GM18873 (cell line): ENCODE data around the gene KIF16B.

Experiments
- ATAC-seq: cut with Tn5 transposase; IDR thresholded peaks from one replicate; pipeline ENCODE4 v1.9.1; 2021; ENCODE audit warnings: mild to moderate bottlenecking, moderate library complexity, moderate number of reproducible peaks; ENCODE audit not compliant: unreplicated experiment, low FRiP score

The KIF16B gene

DNA sequence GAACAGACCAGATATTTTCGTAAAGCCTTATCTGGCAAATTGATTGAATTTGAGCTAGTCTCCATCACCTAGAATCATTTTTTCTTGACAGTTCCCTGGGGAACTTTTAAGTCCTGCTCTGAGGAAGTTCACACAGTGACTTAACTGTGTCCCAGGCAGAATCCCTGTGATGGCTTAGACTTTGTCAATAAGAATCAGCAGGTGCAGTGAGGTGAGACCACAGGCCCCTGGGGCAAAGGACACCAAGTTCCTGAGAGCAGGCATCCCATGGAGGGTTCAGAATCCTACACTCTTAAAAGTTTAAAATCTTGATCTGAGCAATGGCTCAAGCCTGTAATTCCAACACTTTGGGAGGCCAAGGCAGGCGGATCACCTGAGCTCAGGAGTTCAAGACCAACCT lies 13.0 kb downstream of the KIF16B start:
- ATAC-seq, result no peak

DNA sequence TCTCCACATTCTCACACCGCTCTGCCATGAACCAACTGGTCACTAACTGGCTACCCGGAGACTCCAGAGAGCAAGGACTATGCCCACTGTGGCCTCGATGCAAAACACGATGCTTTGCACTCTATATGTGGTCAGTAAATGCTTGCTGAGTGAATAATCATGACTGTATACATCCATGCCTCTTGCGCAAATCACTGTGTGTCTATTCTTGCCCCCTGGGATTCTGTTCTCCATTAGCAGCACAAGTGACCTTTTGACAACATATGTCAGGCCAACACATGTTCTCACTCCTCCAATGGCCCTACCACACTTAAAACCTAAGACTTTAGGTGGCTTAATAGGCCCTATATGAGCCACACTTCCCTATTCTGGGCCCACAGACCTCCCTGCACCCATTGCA lies 16.9 kb downstream of the KIF16B start:
- no peak for ATAC-seq

DNA sequence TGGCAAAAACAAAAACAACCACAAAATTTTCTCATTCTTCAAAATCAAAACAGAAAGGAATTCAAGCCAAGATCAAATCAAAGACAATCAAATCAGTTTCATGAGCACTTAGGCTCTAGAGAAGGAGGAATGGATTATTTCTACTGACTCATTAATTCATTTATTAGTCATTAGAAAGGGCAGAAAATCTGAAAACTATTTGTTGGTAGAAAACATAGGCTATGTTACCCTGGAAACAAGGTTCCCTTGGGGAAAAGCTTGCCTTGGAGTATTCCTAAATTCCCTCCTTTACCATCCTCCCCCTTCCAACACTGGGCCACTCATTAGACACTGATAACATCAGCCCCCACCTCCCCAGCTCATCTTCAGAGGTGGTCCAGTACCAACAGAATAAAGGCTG lies 17.5 kb downstream of the KIF16B start:
- no peak for ATAC-seq

DNA sequence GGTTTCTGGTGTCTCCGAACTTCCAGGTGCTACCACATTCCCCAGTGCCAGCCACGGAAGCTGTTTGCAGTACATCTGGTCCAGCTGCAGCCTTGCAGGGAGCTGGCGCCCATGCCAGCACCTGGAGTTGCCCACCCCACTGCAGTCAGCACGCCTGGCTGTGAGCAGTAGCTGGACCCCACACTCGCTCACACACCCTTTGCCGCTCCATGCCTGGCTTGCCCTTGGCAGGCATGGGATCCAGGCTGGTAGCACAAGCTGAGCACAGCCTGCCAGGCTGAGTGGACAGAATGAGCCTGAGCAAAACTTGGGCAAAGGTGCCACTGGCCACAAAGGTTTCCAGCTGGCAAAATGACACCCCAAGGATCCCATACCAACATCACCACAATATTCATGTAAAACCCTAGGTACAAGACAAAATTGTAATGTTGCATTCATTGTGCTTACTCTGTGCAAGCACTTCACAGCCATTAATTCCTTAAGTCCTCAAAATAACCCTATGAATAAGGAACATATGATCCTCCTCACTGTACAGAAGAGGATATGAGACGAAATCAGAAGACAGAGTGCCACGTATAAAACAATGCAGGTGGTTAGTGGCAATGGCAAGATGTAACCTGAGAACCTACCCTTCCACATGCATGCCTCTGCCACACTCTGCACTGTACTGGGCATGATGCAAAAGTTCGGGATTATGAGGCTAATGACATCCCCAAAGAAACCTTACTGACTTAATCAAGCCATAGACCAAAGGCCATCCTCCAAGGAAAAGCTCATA lies 18.3 kb downstream of the KIF16B start:
- ATAC-seq, result no peak

DNA sequence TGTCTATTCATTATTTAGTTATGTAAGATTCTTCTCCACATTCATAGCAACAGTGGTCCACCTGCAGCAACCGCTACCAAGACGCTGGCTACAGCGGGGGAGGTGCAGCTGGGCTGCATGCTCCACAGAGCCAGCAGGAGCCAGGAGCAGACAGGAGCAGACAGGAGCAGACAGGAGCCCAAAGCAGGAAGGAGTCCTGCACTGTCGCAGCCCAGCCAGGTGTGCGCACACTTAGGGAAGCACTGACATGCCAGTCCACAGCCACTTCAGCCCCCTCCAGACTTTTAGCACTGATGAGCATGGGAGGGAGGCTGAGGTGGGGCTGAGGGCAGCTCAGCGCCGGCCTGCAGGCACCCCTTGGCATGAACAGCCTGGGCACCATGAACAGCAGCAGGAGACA lies 19.6 kb downstream of the KIF16B start:
- no peak for ATAC-seq

DNA sequence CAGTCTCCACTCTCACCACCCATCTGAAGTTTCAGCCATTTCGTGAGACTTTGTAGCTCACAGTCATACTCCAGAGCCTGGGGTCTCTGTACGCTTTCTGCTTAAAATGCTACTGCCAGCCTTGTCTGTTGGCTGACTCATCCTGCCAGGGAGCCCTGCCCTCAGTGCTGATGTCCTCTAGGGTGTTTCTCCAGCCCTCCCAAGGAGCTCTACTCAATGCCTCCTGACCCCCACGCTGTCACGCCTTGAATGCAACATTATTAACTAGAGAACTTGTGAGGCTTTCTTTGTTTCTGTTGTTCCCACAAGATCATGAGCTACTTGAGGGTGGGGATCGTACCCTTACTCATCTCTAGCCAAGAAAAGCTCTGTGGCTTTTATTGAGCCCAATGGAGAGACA lies 20.1 kb downstream of the KIF16B start:
- no peak for ATAC-seq

DNA sequence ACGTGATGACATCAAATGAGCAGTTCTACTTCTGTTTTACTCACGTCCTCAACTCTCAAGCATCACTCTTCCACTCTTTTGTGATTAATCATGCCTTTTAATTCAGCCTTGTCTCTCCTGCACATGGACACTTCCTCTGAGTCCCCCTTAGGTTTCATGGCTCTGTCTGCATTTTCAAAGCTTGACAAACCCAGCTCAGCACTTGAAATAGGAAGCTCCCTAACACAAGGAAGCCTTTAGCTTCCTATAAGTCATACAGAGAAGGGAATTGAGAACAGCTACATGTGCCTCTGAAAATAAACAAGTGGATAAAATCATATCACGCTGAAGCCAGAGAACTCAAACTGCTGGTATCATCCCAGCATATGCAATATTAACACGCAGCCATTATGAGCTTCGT lies 21.2 kb downstream of the KIF16B start:
- no peak for ATAC-seq

DNA sequence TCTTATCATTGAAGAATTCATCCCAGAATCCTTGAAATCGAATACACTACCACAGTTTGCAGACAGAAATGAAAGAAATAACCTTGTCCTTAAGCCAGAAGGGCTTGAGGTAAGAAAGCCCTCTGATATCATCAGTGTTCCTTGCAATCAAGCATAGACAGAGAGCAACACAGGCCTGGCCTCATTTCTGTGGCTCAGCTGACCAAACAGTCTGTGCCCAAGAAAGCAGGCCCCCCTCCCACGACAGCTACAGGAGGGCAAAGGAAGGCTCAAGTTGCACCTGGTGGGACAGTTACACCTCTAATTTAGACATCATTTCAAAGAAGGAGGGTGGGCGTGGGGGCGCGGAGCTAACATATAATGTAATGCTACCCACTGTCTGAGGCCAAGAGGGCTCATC lies 21.6 kb downstream of the KIF16B start:
- ATAC-seq, result no peak

DNA sequence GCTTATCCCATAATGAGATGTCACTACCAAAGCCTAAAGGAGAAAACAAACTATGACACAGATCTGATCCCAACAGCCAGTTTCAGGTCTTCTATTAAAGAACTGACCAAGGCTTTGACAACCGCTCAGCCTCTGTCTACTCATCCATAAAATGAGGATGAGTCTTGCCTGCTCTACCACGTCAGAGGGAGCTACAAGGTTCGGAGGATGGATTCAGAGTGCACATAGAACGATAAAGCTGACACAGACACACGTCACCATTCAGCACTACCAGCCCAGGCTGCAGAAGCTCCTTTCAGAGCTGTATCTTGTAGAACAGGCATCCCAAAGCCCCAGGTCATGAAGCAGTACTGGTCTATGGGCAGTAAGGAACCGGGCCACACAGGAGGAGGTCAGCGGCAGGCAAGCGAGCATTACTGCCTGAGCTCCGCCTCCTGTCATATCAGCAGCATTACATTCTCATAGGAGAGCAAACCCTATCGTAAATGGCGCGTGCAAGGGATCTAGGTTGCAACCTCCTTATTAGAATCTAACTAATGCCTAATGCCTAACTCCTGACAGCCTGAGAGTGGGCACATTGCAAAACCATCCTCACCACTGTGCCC lies 25.1 kb downstream of the KIF16B start:
- ATAC-seq, result no peak

DNA sequence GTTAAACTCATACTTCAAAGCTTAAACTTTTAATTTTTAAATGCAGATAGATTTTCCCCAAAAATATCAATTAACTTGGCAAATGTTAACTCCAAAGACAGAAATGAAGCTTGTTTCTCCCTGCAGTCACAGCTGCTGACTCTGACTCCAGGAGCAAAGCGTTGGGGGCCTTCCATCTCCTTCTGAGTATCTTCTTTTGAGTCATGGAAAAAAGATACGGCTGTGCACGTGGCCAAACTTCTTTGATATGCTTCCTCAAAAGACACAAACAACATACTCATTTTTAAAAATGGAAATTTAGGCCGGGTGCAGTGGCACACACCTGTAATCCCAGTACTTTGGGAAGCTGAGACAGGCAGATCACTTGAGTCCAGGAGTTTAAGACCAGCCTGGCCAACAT lies 28.3 kb downstream of the KIF16B start:
- no peak for ATAC-seq

DNA sequence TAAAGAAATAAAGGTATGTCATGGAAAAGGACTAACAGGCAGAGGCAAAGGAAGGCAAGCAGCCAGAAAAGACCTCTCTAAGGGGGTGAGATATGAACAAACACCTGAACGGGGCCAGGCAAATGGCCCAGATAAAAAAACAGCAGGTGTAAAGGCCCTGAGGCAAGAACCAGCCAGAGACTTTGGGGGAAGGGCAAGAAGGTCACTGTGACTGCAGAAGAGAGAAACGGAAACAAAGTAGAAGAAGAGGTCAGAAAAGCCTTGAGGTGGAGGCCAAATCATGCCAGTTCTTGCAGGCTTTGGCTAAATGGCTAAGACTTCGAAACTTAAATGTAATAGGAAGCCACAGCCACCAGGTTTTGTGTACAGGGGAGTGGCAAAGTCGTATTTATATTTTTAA lies 30.8 kb downstream of the KIF16B start:
- ATAC-seq, result no peak

DNA sequence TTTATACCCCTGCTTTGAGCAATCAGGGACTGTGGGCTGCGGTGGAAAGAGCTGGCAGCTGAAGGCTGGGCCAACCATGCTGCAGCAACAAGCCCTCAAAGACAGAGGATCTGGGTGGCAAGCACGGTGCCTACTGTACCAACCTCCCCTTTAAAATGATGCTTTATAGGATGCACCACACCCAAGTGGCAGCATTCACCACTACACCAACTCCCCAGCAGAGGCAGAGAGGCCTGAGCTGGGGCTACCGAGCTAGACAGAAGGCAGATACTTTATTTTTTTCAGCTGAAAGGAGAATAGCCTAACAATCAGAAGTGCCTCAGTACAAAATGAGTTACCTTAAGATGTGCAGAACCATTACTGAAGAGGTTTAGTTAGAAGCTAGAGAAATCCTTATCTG lies 31.4 kb downstream of the KIF16B start:
- ATAC-seq, result no peak

DNA sequence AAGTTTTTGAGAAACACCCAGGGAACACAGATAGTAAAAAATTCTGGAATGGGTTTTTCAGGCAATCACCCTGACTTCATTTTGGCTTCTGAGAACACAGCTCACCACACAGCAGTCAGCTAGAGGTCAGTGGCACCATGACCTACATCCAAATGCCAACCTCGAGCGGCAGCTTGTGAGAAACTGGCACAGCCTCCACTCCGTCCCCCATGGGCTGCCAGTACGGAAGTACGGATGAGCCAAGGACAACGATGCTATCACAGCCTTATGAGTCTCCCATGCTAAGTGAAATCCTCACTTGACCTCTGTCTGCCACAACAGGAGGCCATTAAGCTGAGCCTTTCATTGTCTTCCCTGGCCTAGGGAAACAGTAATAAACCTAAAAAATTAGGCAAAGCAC lies 32.0 kb downstream of the KIF16B start:
- ATAC-seq, result no peak

DNA sequence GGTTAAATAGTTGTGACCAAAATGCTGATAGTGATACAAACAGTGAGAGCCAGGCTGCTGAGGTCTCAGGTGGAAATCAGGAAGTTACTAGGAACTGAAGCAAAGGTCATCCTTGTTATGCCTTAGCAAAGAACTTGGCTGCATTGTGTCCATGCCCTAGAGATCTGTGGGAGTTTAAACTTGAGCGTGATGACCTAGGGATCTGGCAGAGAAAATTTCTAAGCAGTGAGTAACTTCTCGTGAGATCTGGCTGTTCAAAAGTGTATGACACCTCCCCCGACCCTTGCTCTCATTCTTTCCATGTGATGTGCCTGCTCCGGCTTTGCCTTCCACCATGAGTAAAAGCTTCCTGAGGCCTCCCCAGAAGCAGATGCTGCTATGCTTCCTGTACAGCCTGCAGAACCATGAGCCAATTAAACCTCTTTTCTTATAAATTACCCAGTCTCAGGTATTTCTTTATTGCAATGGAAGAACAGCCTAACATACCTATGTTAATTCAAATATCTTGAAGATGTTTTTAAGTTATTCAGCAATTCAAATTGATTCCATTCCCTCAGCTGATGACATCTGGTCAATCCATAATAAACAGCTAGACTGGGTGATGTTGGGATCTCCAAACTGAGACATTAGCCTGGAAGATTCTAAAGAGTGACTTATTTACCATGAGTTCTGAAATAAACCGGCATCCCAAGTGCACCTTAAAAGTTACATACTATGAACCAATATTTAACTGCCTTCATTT lies 33.8 kb downstream of the KIF16B start:
- no peak for ATAC-seq

DNA sequence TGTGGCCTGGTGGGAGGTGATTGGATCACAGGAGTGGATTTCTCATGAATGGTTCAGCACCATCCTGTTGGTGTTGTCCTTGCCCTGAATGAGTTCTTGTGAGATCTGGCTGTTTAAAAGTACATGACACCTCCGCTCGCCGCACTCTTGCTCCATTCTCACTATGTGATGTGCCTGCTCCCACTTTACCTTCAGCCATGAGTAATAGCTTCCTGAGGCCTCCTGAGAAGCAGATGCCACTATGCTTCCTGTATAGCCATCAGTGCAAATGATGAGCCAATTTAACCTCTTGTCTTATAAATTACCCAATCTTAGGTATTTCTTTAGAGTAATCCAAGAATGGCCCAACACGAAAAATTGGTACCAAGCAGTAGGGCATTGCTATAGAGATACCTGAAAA lies 34.5 kb downstream of the KIF16B start:
- ATAC-seq, result no peak

DNA sequence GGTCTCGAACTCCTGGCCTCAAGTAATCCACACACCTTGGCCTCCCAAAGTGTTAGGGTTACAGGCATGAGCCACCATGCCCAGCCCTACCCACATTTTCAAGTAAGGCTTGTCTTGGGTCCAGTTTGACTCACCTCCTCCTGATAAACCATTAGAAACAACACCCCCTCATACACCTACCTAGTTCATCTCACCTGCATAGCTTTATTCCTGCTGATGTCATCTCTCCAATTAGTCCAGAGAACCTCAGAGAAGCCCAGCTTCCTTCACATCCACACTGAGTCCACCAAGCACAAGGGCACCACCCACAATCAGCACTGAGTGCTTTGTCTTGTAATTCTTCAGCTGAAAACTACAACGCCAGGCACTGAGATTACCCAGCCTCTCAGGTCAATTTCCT lies 35.3 kb downstream of the KIF16B start:
- ATAC-seq, result no peak

DNA sequence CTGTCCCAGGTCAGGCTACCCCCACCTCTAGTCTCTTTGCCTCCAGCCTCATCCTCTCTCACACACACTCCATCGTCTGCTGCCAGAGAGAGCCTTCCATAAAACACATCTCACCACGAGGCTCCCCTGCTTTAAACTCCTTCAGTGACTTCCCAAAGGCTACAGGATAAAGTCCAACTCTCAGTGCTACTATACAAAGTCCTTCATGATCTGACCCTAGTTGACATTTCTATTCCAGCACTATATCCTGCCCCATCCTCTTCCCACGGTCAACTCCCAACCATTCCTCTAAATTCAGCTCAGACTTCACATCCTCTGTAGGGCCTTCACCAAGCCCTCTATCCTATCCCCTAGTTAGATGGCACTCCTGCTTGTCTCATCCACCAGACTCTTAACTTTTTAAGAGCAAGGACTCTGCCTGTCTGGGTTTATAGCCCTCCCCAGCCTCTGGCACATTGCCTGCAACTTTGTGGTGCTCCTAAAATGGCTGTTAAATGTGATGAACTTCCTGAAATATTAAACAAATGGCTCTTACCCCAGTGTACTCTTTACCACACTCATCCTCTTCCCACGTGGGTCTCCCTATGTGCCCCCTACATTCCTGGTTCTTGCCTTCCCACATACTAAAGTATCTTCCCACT lies 36.1 kb downstream of the KIF16B start:
- no peak for ATAC-seq

DNA sequence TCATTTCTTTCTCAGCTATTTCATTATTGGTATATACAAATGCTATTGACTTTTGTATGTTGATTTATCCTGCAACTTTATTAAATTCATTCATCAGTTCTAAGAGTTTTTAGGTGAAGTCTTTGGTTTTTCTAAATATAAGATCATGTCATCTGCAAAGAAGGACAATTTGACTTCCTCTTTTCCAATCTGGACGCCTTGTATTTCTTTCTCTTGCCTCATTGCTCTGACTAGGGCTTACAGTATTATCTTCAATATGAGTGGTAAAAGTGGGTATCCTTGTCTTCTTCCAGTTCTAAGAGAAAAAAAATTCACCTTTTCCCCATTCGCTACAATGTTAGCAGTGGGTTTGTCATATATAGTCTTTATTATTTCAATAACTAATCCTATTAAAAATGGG lies 38.0 kb downstream of the KIF16B start:
- ATAC-seq, result no peak

DNA sequence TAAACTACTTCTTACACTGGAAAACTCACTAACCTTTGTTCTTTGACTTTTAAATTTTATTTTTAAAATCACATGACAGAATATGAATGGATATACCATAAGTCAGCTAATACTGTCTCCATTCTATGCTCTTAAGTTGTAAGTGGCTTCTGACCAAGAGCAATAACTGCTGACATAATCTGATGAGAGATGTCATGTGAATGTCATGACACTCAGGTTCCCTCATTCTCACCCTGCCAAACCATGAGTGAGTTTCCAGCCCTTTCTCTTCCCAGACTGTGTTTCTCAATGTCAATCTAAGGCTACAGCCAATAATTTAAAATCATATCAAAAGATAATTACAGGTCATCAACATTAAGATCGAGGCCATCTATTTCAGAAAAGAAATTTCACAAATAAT lies 39.7 kb downstream of the KIF16B start:
- ATAC-seq, result no peak

DNA sequence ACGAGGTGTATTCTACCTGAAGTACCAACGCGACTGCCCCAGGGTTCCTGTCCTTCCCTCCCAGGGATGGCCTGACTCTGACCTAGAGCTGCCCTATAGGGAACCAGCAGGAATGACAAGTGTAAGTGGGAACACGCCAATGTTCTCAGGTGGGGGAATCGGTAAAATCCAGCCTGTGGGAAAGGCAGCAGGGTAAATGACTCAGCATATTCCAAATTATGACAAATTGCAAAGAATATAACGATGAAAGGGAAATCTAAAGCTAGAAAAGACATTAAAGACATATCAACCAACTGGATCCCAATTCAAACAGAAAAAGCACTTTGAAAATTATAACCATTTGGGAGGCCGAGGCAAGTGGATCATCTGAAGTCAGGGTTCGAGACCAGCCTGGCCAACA lies 41.8 kb downstream of the KIF16B start:
- no peak for ATAC-seq

DNA sequence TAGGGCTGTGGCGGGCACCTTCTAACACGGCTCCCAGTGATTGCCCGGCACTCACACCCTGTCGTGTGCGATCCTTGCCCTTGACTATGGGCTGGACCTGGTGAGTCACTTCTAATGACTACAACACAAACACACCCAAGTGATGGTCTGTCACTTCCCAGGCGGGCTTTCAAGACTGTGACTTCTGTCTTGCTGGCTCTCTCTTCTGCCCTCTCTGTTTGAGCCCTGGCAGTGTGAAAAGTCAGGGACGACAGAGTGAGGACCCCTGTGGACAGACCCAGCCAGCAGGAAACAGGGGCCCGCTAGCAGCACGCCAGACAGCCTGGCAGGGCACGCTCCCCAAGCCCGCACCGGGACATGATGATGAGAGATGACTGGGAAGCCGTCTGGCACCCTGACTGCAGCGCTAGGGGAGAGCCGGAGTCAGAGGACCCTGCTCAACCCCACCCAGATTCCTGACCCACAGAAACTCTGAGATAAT lies 43.0 kb downstream of the KIF16B start:
- ATAC-seq, result no peak
